Inflammatory macrophage (primary cell): ENCODE measurements around the gene CAPN10.
"Not testable (repeated sequence)": the region's sequence is repeated elsewhere in the genome, so short reads cannot be mapped to it uniquely, and the experiment has no call there.

Experiments
- DNase-seq, 2 donors: peaks; one replicate each; pipeline ENCODE4 v3.0.0-alpha.2; 2020 to 2022
- total RNA-seq, 18 experiments: gene quantifications; one replicate each; lab custom pipeline; 2026; ENCODE audit warnings: mixed read lengths in 6 of 18, inconsistent platforms in 2 of 18; lab: John Stamatoyannopoulos, UW

CAPN10 gene, protein sequence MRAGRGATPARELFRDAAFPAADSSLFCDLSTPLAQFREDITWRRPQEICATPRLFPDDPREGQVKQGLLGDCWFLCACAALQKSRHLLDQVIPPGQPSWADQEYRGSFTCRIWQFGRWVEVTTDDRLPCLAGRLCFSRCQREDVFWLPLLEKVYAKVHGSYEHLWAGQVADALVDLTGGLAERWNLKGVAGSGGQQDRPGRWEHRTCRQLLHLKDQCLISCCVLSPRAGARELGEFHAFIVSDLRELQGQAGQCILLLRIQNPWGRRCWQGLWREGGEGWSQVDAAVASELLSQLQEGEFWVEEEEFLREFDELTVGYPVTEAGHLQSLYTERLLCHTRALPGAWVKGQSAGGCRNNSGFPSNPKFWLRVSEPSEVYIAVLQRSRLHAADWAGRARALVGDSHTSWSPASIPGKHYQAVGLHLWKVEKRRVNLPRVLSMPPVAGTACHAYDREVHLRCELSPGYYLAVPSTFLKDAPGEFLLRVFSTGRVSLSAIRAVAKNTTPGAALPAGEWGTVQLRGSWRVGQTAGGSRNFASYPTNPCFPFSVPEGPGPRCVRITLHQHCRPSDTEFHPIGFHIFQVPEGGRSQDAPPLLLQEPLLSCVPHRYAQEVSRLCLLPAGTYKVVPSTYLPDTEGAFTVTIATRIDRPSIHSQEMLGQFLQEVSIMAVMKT
- 8.3 to 42.9 (median 21.6) reads per million in 18 experiments for total RNA-seq

- DNase-seq: peak; percentile 95 to 98
These were observed at the start of gene CAPN10 for GRCh38 chr2:240586198-240586918. TSS of gene CAPN10 (plus strand) at chr2:240586734. CDS start at chr2:240586912, 178 bp downstream.

- no peak for DNase-seq
These were observed 48.3 kb upstream of the CAPN10 start for GRCh38 chr2:240538031-240538780.

GRCh38 chr2:240539101-240539500 is 47.4 kb upstream of the CAPN10 start:
- DNase-seq: not testable (repeated sequence)

DNA sequence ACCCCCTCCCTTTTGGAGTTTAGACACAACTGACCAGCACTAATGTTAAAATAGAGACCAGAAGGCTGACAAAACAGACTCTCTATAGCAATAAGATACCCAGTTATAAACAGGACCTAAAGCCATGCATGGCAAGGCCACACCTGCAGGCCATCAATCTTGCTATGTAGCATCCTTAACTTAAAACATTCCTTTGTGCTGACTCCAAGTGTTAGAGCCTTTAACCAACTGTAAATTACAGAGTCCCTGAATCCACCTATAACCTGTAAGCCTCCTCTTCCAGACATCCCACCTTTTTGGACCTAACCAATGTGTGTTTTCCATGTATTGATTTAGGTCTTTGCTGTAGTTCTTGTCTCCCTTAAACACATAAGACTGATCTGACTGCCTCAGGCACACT is 46.6 kb upstream of the CAPN10 start:
- DNase-seq: no peak

- DNase-seq: no peak
These were observed 35.2 kb upstream of the CAPN10 start for GRCh38 chr2:240551288-240551687.

- DNase-seq: no peak
These were observed 34.7 kb upstream of the CAPN10 start for GRCh38 chr2:240551811-240552210.

- DNase-seq: no peak
These were observed 32.5 kb upstream of the CAPN10 start for GRCh38 chr2:240553956-240554480.

GRCh38 chr2:240554767-240555493 is 31.6 kb upstream of the CAPN10 start:
- no peak for DNase-seq

GRCh38 chr2:240555541-240556250 is 30.8 kb upstream of the CAPN10 start:
- no peak for DNase-seq

DNA sequence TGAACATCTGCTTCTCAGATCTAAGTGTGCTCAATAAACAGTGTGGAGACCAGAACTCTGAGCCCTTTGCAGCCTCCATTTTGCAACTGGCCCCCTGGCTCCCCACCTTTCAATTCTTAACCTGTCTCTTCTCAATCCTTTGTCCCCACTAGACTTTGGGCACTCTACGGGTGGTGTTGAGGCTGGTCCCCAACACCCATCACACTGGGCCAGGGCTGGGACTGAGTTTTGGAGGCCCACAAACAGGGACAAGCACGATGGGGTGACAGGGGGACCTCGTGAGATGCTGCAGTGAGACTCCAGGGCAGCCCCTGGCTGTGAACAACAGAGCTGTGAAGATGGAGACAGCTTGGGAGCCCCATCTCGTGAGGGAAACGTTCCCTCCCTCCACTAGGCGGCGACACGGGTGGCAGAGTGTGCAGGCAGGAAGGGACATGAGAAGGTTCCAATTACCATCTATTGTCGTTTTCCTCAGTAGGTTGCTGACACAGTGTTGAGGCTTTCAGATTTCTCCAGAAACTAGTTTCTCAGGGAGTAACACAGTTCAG is 29.9 kb upstream of the CAPN10 start:
- peak; percentile 28 to 38 for DNase-seq

DNA sequence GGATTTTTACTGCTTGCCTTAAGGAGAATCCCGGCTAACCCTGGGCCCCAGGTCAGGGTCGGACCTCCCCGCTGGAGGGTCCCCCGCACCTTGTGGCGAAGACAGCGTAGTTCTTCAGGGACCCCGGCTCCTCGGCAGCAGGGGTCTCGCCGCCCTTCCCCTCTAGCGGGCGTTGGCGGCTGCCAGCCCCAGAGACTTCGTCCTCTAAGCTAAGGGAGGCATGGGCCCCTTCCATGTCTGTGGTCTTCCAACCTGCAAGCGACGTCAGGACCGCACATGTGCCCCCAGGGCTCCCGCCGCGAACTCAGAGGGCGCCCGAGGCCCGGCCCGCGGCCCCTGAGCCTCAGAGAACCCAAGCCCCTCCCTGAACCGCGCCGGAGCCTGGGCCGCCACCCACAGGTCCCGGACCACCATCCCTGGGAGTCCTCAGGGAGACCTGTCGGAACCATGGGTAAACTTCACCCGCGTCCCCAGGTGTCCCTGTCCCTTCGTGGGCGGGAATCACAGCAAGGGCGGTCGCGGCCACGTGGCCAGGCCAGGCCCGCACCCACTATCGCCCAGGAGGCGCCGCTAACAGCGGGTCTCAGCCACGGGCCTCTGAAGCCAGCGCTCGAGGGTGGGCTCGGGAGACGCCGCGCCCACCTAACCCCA is 29.3 kb upstream of the CAPN10 start:
- no peak for DNase-seq

- peak; percentile 72 to 79 for DNase-seq
These were observed 28.7 kb upstream of the CAPN10 start, which contains the start of gene ANKMY1 for GRCh38 chr2:240557808-240558207. TSS of gene ANKMY1 (minus strand) at chr2:240557988. CDS start at chr2:240557335, 653 bp downstream.

GRCh38 chr2:240558236-240558761 is 28.2 kb upstream of the CAPN10 start:
- DNase-seq: no peak

DNA sequence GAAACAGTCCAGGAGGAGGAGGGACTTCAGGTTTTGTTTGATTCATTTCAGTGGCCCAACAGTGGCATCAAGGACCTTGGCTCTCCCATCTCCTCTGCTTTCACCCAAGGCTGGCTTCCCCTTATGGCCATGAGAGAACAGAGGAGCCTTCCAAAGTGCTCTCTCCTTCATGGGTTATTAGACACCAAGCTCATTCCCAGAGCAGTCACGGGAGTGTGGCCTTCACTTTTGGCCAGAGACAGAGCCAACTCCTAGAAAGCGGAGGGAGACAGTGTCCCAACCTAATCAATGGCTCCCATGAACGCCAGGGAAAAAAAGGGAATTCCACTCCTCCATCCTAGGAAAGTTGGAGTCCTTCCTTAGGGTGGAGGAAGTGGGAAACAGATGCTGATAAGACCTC is 27.2 kb upstream of the CAPN10 start:
- DNase-seq: no peak

DNA sequence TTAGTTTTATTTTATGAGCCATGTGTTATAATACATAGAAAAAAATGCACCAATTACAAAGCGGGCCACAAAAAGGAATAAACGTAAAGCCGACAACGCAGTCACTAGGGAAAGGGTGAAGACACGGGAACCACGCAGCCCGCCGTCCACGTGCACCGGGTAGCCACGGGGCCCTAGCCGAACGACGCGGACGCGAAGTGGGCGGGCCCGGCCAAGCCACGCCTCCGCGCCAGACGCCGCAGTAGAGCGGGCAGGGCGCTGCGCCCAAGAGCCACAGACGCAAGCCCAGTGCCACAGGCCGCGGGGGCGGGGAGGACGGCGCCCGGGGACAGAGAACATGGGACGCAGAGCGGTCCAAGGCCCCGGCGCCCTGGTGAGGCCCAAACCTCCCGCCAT is 26.5 kb upstream of the CAPN10 start, which contains the start of gene DUSP28:
TSS of gene DUSP28 (plus strand) at position 274 of the 396 bp plus-strand sequence. CDS start 328 bp downstream, outside the sequence.
- DNase-seq: peak; percentile 98 to 99

GRCh38 chr2:240560480-240561324 is 25.8 kb upstream of the CAPN10 start:
- peak; percentile 99 for DNase-seq

- peak; percentile 84 to 88 for DNase-seq
These were observed 25.1 kb upstream of the CAPN10 start for GRCh38 chr2:240561325-240561971.

DNA sequence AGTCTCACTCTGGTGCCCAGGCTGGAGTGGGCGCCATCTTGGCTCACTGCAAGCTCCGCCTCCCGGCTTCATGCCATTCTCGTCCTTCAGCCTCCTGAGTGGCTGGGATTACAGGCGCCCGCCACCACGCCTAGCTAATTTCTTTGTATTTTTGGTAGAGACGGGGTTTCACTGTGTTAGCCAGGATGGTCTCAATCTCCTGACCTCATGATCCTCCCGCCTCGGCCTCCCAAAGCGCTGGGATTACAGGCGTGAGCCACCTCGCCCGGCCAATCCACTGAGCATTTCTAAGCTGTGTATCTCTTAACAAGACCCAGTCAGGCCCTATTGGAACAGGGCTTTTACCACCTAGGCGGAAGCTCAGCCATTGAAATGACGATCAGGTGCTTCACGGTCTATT is 23.3 kb upstream of the CAPN10 start:
- not testable (repeated sequence) for DNase-seq
